ENCODE results near the gene SNRPA. TPM values are rescaled to one million over a fixed set of nuclear protein-coding genes. Genes with fewer than 3 reads are reported as not detected.
"Not testable (repeated sequence)": the region's sequence is repeated elsewhere in the genome, so short reads cannot be mapped to it uniquely, and the experiment has no call there.

SNRPA gene
- total RNA-seq, 2 donors from 2014 or later = 40.4 to 107 TPM

DNA sequence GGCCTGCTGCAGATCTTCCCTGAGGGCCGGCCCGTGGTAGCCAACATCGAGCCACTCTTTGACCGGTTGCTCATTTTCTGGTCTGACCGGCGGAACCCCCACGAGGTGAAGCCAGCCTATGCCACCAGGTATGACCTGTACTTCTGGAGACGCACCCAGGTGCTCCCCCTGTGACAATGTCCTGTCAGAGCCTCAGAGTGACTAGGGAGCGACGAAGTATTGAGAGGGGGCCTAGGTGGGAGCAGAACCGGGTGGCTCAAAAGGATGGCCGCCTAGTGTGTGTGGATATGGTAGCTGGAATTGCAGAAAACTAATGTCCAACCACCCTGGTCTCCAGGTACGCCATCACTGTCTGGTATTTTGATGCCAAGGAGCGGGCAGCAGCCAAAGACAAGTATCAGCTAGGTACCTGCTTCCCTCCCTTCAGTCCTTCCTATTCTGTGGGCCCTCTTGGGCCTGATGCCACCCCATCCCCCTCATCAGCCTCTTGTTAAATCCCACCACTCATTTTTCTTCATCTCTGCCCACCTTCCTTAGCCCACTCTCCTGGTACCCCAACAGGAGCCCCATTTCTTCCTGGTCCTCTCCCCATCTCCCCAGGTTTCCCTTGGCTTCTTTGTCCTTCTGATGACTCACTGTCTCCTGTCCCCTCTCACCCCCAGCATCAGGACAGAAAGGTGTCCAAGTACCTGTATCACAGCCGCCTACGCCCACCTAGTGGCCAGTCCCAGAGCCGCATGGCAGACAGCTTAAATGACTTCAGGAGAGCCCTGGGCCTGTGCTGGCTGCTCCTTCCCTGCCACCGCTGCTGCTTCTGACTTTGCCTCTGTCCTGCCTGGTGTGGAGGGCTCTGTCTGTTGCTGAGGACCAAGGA, 56.4 kb downstream of the SNRPA start:
- Histone ChIP-seq H3K4me3 (no peak overlapping the region), H3K36me3 (peaks cover 15% of the 10 kb centered on the region), H3K27me3 (replicated peaks; ENCODE audit: insufficient read depth) (no peaks in the 10 kb centered on the region), H3K9me3 (no peaks in the 10 kb centered on the region), H3K4me1 (ENCODE audit: control insufficient read depth in 1 of 2, low read depth in 2 of 2) (peaks cover 34 to 79% of the 10 kb centered on the region in 2 donors), H3K27ac (peak overlapping the region; percentile 24 to 45)
- no peak for DNase-seq (ENCODE audit: low spot score)
- TF ChIP-seq, protein P1, sequence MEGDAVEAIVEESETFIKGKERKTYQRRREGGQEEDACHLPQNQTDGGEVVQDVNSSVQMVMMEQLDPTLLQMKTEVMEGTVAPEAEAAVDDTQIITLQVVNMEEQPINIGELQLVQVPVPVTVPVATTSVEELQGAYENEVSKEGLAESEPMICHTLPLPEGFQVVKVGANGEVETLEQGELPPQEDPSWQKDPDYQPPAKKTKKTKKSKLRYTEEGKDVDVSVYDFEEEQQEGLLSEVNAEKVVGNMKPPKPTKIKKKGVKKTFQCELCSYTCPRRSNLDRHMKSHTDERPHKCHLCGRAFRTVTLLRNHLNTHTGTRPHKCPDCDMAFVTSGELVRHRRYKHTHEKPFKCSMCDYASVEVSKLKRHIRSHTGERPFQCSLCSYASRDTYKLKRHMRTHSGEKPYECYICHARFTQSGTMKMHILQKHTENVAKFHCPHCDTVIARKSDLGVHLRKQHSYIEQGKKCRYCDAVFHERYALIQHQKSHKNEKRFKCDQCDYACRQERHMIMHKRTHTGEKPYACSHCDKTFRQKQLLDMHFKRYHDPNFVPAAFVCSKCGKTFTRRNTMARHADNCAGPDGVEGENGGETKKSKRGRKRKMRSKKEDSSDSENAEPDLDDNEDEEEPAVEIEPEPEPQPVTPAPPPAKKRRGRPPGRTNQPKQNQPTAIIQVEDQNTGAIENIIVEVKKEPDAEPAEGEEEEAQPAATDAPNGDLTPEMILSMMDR (IDR thresholded peaks at IDR 0.05) = peak; percentile 31
- no peak for ATAC-seq (ENCODE audit: insufficient number of reproducible peaks, low FRiP score, low read depth)

DNA sequence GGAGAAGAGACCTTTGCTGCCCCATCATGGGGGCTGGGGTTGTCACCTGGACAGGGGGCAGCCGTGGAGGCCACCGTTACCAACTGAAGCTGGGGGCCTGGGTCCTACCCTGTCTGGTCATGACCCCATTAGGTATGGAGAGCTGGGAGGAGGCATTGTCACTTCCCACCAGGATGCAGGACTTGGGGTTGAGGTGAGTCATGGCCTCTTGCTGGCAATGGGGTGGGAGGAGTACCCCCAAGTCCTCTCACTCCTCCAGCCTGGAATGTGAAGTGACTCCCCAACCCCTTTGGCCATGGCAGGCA, 57.0 kb downstream of the SNRPA start:
- no peak for ATAC-seq (ENCODE audit: insufficient number of reproducible peaks, low FRiP score, low read depth)
- Histone ChIP-seq H3K4me1 (ENCODE audit: control insufficient read depth in 1 of 2, low read depth in 2 of 2) (peaks cover 31 to 79% of the 10 kb centered on the region in 2 donors), H3K36me3 (peaks cover 15% of the 10 kb centered on the region), H3K9me3 (no peaks in the 10 kb centered on the region), H3K4me3 (no peak overlapping the region), H3K27me3 (replicated peaks; ENCODE audit: insufficient read depth) (no peaks in the 10 kb centered on the region), H3K27ac (peak overlapping the region in 1 of 2 donors; percentile 24)
- no peak for DNase-seq (ENCODE audit: low spot score)
- TF ChIP-seq, protein P1 (IDR thresholded peaks at IDR 0.05) = no peak

DNA sequence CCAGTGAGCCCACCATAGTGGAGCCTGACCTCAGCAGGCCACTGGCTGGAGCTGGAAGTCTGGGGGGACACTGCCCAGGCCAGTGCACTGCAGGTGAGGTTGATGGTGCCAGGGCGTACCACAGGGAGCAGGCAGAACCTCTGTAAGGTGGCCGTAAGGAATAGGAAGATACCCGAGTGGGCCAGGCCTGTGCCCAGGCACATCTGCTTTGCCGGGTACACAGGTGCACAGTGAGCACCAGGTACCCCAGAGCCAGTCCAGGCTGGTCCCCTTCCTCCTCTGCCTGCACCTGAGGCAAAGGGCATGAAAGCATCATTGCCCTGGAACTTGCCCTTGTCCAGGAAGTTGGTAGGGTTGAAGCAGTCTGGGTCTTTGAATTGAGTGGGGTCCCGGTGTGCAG, 57.5 kb downstream of the SNRPA start:
- ATAC-seq (ENCODE audit: insufficient number of reproducible peaks, low FRiP score, low read depth) (no peak), DNase-seq (ENCODE audit: low spot score) (no peak)
- TF ChIP-seq, protein P1 (IDR thresholded peaks at IDR 0.05) = no peak
- Histone ChIP-seq H3K4me1 (ENCODE audit: control insufficient read depth in 1 of 2, low read depth in 2 of 2) (peaks cover 31 to 77% of the 10 kb centered on the region in 2 donors), H3K27me3 (replicated peaks; ENCODE audit: insufficient read depth) (no peaks in the 10 kb centered on the region), H3K27ac (peak overlapping the region in 1 of 2 donors; percentile 24), H3K4me3 (no peak overlapping the region), H3K36me3 (peaks cover 15% of the 10 kb centered on the region), H3K9me3 (no peaks in the 10 kb centered on the region)

DNA sequence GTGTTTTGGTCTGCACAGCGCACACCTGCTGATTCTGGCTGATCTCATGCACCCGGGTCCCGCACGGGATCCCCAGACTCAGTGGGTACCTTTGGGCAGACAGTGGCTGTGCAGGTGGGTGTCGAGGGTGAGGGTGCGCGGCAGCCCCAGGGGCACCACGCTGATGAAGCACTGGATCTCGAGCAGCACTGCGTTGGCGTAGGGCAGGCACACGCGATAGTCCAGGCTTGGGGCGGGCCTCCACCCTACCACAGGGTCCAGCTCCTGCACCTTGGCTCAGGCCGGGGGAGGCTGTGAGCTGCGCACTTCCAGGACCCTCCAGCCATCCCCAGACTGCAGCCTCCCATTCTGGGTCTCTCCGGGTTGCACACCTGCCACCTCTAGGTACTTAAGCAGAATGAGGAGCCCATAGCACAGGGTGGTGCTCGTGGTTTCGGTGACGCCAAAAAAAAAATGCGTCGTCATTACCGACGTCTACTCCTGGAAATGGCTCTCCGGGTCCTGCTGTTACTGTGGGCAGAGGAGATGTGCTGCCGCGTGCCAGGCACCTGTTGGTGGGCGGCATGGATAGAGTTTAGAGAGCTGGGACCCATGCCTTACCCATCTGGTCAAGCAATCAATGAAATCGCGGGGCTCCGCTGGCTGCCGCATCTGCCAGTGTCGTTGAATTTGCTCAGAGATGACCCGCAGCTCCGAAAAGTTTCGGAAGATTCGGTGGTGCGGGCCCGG, 58.5 kb downstream of the SNRPA start:
- peaks cover 22 to 72% of the 10 kb centered on the region in 2 donors for H3K4me1 ChIP-seq (ENCODE audit: control insufficient read depth in 1 of 2, low read depth in 2 of 2)
- DNase-seq (ENCODE audit: low spot score) = no peak
- TF ChIP-seq, protein P1 (IDR thresholded peaks at IDR 0.05) = no peak
- peak overlapping the region; percentile 69 for H3K4me3 ChIP-seq
- peak overlapping the region in 1 of 2 donors; percentile 73 for H3K27ac ChIP-seq
- no peak for ATAC-seq (ENCODE audit: insufficient number of reproducible peaks, low FRiP score, low read depth)
- peaks cover 15% of the 10 kb centered on the region for H3K36me3 ChIP-seq
- H3K9me3 ChIP-seq = no peaks in the 10 kb centered on the region
- H3K27me3 ChIP-seq (replicated peaks; ENCODE audit: insufficient read depth) = no peaks in the 10 kb centered on the region

DNA sequence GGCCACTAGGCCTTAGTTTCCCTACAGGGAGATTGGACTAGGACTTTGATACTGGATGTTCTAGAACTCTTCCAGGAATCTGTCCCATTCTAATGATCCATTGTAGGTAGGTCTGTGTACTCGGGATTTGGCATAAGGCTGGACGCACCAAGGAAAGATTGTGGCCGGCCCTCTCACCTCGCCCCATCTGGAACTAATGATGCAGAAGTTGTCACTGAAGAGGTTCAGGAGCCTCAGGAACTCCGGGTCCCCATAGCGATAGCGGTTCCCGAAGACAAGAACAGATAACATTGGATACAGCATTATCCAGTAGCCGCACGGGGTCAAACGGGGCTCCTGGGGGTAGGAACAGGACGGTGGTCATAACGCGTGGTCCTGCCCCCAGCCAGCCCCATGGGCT, 59.2 kb downstream of the SNRPA start:
- ATAC-seq (ENCODE audit: insufficient number of reproducible peaks, low FRiP score, low read depth) (no peak), DNase-seq (ENCODE audit: low spot score) (no peak)
- Histone ChIP-seq H3K4me1 (ENCODE audit: control insufficient read depth in 1 of 2, low read depth in 2 of 2) (peaks cover 16 to 66% of the 10 kb centered on the region in 2 donors), H3K4me3 (peak overlapping the region; percentile 69), H3K9me3 (no peaks in the 10 kb centered on the region), H3K36me3 (peaks cover 15% of the 10 kb centered on the region), H3K27me3 (replicated peaks; ENCODE audit: insufficient read depth) (no peaks in the 10 kb centered on the region), H3K27ac (peak overlapping the region; percentile 68 to 73)
- TF ChIP-seq, protein P1 (IDR thresholded peaks at IDR 0.05) = no peak

DNA sequence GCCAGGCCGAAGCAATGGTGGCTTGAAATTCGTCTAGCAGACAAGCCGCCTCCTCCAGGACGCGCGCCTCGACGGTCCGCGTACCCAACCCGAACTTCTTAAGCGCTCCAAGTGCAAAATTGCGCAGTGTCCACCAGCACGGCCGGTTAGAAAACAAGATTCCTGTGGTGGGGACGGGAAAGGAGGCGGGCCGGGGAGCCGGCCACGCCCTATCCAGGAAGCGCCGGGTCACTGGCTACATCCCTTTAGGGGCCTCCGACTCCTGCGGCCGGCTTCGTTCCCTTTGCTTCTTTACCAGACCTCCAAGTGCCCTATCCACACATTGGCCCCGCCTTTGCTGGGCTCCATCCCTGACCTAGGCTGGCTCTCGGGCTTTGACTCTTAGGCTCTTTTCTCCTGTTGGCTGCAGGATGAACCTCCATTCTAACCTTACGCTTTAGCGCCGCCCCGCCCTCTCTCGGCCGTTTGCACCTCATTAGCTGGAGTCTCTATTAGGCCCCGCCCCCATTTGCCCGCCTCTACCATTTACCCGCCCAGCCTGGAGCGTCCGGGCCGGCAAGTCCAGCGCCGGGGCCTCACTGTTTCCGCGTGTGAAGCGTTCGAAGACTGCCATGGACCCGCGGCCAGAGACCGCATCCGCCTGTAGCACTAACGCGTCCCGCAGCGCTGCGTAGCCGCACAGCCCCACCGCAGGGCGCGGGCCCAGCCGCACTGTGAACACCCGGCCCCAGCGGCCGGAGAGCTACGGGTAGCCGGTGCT, 59.8 kb downstream of the SNRPA start:
- H3K27me3 ChIP-seq (replicated peaks; ENCODE audit: insufficient read depth); H3K9me3 ChIP-seq; DNase-seq (ENCODE audit: low spot score): not testable (repeated sequence)
- ATAC-seq (ENCODE audit: insufficient number of reproducible peaks, low FRiP score, low read depth) = peak; percentile 78
- H3K36me3 ChIP-seq = peaks cover 15% of the 10 kb centered on the region
- H3K4me1 ChIP-seq (ENCODE audit: control insufficient read depth in 1 of 2, low read depth in 2 of 2) = peaks cover 10 to 59% of the 10 kb centered on the region in 2 donors
- peak overlapping the region; percentile 69 for H3K4me3 ChIP-seq
- H3K27ac ChIP-seq = peak overlapping the region; percentile 50 to 73

All from thoracic aorta (tissue), 2 donors.